A549 treated with Mapracorat at 1 μM for 4 hours (cell line): ENCODE data around the gene HNRNPCL4. TPM values are rescaled to one million over a fixed set of nuclear protein-coding genes. Genes with fewer than 3 reads are reported as not detected.

ENCODE experiments used
- total RNA-seq: library from RNA; stranded (reverse); fragments of 200-300 nt; extraction: Qiagen RNA extraction; gene quantifications from 5 replicates; pipeline ENCODE4 v1.2.3, GENCODE V29; 2022

HNRNPCL4 gene
- total RNA-seq, result not detected in 5 replicates

GRCh38 chr1:13165531-13165930 is at the start of gene HNRNPCL4:
TSS of gene HNRNPCL4 (minus strand) at chr1:13165631. CDS start at chr1:13165467, 164 bp downstream.

GRCh38 chr1:13201309-13201708 is 35.9 kb upstream of the HNRNPCL4 start, which contains the start of gene PRAMEF13:
TSS of gene PRAMEF13 (minus strand) at chr1:13201409. CDS start at chr1:13199589, 1,820 bp downstream.

GRCh38 chr1:13171548-13171947 is 6.1 kb upstream of the HNRNPCL4 start, which contains the start of gene PRAMEF9:
TSS of gene PRAMEF9 (plus strand) at chr1:13171848. CDS start at chr1:13175281, 3,433 bp downstream.

GRCh38 chr1:13155909-13156308 is 9.5 kb downstream of the HNRNPCL4 start, which contains the start of gene PRAMEF26:
TSS of gene PRAMEF26 (minus strand) at chr1:13156009. CDS start at chr1:13153095, 2,914 bp downstream.

GRCh38 chr1:13116754-13117153 is 48.7 kb downstream of the HNRNPCL4 start, which contains the start of gene HNRNPCL2:
TSS of gene HNRNPCL2 (minus strand) at chr1:13116854. CDS start at chr1:13116400, 454 bp downstream.

Other genes with a start within 250 kb of the HNRNPCL4 start
- gene PRAMEF7, start 249.0 kb downstream of the HNRNPCL4 start, total RNA-seq, result not detected in 5 replicates
- not detected in 5 replicates for gene PRAMEF6, start 218.1 kb downstream of the HNRNPCL4 start, total RNA-seq
- gene PRAMEF27, start 109.1 kb downstream of the HNRNPCL4 start, total RNA-seq, result not detected in 5 replicates
- gene HNRNPCL3, start 104.9 kb downstream of the HNRNPCL4 start, total RNA-seq, result not detected in 5 replicates
- gene PRAMEF25, start 94.9 kb downstream of the HNRNPCL4 start, total RNA-seq, result not detected in 5 replicates
- gene HNRNPCL2, start 48.8 kb downstream of the HNRNPCL4 start, total RNA-seq, result not detected in 5 replicates
- gene PRAMEF26, start 9.6 kb downstream of the HNRNPCL4 start, total RNA-seq, result not detected in 5 replicates
- gene PRAMEF9, start 6.2 kb upstream of the HNRNPCL4 start, total RNA-seq, result not detected in 5 replicates
- gene PRAMEF13, start 35.8 kb upstream of the HNRNPCL4 start, total RNA-seq, result not detected in 5 replicates
- gene PRAMEF18, start 60.5 kb upstream of the HNRNPCL4 start, total RNA-seq, result not detected in 5 replicates
- gene PRAMEF5, start 88.6 kb upstream of the HNRNPCL4 start, total RNA-seq, result not detected in 5 replicates
- gene PRAMEF8, start 119.5 kb upstream of the HNRNPCL4 start, total RNA-seq, result not detected in 5 replicates
- not detected in 5 replicates for gene PRAMEF33, start 137.9 kb upstream of the HNRNPCL4 start, total RNA-seq
- not detected in 5 replicates for gene PRAMEF15, start 149.9 kb upstream of the HNRNPCL4 start, total RNA-seq
- not detected in 5 replicates for gene PRAMEF14, start 181.5 kb upstream of the HNRNPCL4 start, total RNA-seq
- not detected in 5 replicates for gene PRAMEF19, start 206.3 kb upstream of the HNRNPCL4 start, total RNA-seq
- not detected in 5 replicates for gene PRAMEF17, start 224.0 kb upstream of the HNRNPCL4 start, total RNA-seq
- gene PRAMEF20, start 244.8 kb upstream of the HNRNPCL4 start, total RNA-seq, result not detected in 5 replicates